GM19438 (cell line): Measurements from ENCODE around the gene MN1.

Experiments used
- ATAC-seq: cut with Tn5 transposase; IDR thresholded peaks from one replicate; pipeline ENCODE4 v1.9.1; 2021; ENCODE audit warnings: low read depth; ENCODE audit not compliant: unreplicated experiment

The MN1 gene

GRCh38 chr22:27800250-27801201 lies 1.0 kb downstream of the MN1 start:
- ATAC-seq = no peak

GRCh38 chr22:27799827-27800249 lies 1.7 kb downstream of the MN1 start:
- ATAC-seq = no peak

GRCh38 chr22:27799015-27799826 lies 2.3 kb downstream of the MN1 start:
- ATAC-seq = no peak

- ATAC-seq = no peak
Measured at GRCh38 chr22:27798511-27799014, 3.0 kb downstream of the MN1 start.

- ATAC-seq = no peak
Measured at GRCh38 chr22:27797520-27798391, 3.8 kb downstream of the MN1 start.

GRCh38 chr22:27796829-27797519 lies 4.6 kb downstream of the MN1 start:
- no peak for ATAC-seq

- ATAC-seq = no peak
Measured at GRCh38 chr22:27795696-27796517, 5.6 kb downstream of the MN1 start.

GRCh38 chr22:27795053-27795452 lies 6.5 kb downstream of the MN1 start:
- no peak for ATAC-seq

- no peak for ATAC-seq
Measured at GRCh38 chr22:27794226-27794625, 7.3 kb downstream of the MN1 start.

- ATAC-seq = no peak
Measured at GRCh38 chr22:27793576-27793975, 8.0 kb downstream of the MN1 start.

GRCh38 chr22:27792452-27793161 lies 8.9 kb downstream of the MN1 start:
- ATAC-seq = no peak

GRCh38 chr22:27791859-27792241 lies 9.7 kb downstream of the MN1 start:
- no peak for ATAC-seq

- ATAC-seq = no peak
Measured at GRCh38 chr22:27791159-27791858, 10.2 kb downstream of the MN1 start.

GRCh38 chr22:27790376-27791158 lies 11.0 kb downstream of the MN1 start:
- no peak for ATAC-seq

GRCh38 chr22:27788500-27789288 lies 12.9 kb downstream of the MN1 start:
- ATAC-seq = no peak

- ATAC-seq = no peak
Measured at GRCh38 chr22:27786965-27787364, 14.6 kb downstream of the MN1 start.
